Prostate gland (tissue), 2 donors: ENCODE measurements around the gene FOXE3. TPM values are rescaled to one million over a fixed set of nuclear protein-coding genes. Genes with fewer than 3 reads are reported as not detected.

ENCODE experiments used
- DNase-seq: peaks from one replicate; pipeline ENCODE4 v3.0.0-alpha.2; 2019; ENCODE audit warnings: low spot score
- H3K27ac ChIP-seq, 2 donors: fragments of 200-600 bp; sonication (generic); 2 replicates each; pipeline ENCODE4 v1.5.1; 2017 to 2019
- H3K27me3 ChIP-seq: fragments of 200-600 bp; sonication (generic); replicated peaks from 2 replicates; pipeline ENCODE4 v1.5.1; 2019; ENCODE audit not compliant: insufficient read depth
- H3K36me3 ChIP-seq, 2 donors: fragments of 200-600 bp; sonication (generic); 1 replicate in 1 of 2; 2 replicates in 1 of 2; pipeline versions ENCODE4 v1.5.1 to v1.8.1; 2017 to 2019
- H3K4me1 ChIP-seq: fragments of 200-600 bp; sonication (generic); replicated peaks from 2 replicates; pipeline ENCODE4 v1.5.1; 2019
- H3K4me3 ChIP-seq, 2 donors: fragments of 200-600 bp; sonication (generic); 2 replicates each; pipeline ENCODE4 v1.5.1; 2017 to 2019
- H3K9me3 ChIP-seq: fragments of 200-600 bp; sonication (generic); 2 replicates; pipeline ENCODE4 v1.5.1; 2017
- POLR2A ChIP-seq: fragments of 450-650 bp; IDR thresholded peaks from one replicate; pipeline ENCODE4 v1.6.1; 2016; ENCODE audit warnings: antibody characterized with exemption, mild to moderate bottlenecking
- POLR2AphosphoS5 ChIP-seq: sonication (generic); formaldehyde crosslinking; IDR thresholded peaks from one replicate; pipeline ENCODE4 v1.6.1; 2017; ENCODE audit warnings: antibody characterized with exemption
- WGBS: methylation state at CpG from one replicate; pipeline ENCODE4 v1.1.5; 2018; 5-methylcytosine and 5-hydroxymethylcytosine counted together
- intact Hi-C: fragments of 100-400 bp; cut with DNase I; formaldehyde crosslinking; loops from one replicate; pipeline ENCODE4 v1.14.2; 2022
- total RNA-seq, 2 donors: library from RNA; depleted of rRNA; stranded (reverse); fragments of >200 nt; gene quantifications; one replicate each; pipeline ENCODE4 v1.1.0, GENCODE V29; 2016
- TF ChIP-seq, protein P1 (sequence below), 4 experiments: fragments of 200-600 bp in 2 of 4; fragments of 450-650 bp in 2 of 4; sonication (generic) in 2 of 4; IDR thresholded peaks; 1 replicate in 3 of 4; 2 replicates in 1 of 4; pipeline ENCODE4 v1.5.1; 2016 to 2019; ENCODE audit warnings: antibody characterized with exemption in 4 of 4, mild to moderate bottlenecking in 2 of 4, moderate library complexity in 2 of 4

The FOXE3 gene
- total RNA-seq, 2 donors from 2014 or later, result 0.28 TPM; not detected in 1

DNA sequence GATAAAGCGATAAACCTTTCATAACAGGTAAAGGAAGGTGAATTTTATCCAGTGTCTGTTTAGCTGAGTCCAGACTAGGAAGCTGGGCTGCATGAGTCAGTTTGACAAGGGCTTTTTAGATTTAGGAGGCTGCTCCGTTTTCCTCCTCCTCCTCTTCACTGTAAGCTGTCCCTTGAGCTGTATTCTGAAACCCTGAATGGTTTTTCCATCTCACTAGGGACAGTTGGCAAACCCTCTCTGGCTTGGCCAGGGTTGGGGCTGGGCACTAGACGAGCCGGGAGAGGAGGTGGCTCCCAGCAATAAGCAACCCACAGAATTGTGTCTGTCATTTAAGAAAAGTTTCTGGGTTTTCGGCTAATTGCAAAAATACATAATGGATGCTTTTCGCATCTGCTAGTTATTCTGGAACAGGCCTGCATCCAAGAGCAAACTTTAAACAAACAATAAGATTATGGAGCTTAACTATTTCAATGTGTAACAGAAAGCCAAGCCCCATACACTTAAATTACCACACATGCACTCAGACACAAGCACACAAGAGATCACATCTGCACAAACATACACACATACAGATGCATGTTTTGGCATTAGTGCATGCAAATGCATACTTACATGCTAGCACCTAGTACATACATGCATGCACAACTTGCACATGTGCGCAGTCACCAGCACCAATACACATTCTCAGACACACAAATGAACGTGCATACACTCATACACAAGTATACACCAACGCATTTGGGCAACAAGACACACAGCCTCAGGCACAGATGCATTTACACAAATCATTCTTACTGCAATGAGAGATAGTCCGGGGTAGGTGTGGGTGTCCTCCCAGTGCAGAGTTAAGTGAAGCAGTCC is 27.8 kb upstream of the FOXE3 start:
- intact Hi-C loops, result no loop called here
- Histone ChIP-seq H3K4me3 (no peak overlapping the region), H3K36me3 (no peaks in the 10 kb centered on the region), H3K9me3 (no peaks in the 10 kb centered on the region), H3K27me3 (no peaks in the 10 kb centered on the region), H3K4me1 (peaks cover 4% of the 10 kb centered on the region), H3K27ac (no peak overlapping the region)
- no peak for TF ChIP-seq POLR2A
- TF ChIP-seq, protein P1, sequence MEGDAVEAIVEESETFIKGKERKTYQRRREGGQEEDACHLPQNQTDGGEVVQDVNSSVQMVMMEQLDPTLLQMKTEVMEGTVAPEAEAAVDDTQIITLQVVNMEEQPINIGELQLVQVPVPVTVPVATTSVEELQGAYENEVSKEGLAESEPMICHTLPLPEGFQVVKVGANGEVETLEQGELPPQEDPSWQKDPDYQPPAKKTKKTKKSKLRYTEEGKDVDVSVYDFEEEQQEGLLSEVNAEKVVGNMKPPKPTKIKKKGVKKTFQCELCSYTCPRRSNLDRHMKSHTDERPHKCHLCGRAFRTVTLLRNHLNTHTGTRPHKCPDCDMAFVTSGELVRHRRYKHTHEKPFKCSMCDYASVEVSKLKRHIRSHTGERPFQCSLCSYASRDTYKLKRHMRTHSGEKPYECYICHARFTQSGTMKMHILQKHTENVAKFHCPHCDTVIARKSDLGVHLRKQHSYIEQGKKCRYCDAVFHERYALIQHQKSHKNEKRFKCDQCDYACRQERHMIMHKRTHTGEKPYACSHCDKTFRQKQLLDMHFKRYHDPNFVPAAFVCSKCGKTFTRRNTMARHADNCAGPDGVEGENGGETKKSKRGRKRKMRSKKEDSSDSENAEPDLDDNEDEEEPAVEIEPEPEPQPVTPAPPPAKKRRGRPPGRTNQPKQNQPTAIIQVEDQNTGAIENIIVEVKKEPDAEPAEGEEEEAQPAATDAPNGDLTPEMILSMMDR (IDR thresholded peaks at IDR 0.05), result no peak
- TF ChIP-seq POLR2AphosphoS5, result no peak
- 27% methylated on average over 10 of the region's 10 CpGs for WGBS
- DNase-seq, result no peak

DNA sequence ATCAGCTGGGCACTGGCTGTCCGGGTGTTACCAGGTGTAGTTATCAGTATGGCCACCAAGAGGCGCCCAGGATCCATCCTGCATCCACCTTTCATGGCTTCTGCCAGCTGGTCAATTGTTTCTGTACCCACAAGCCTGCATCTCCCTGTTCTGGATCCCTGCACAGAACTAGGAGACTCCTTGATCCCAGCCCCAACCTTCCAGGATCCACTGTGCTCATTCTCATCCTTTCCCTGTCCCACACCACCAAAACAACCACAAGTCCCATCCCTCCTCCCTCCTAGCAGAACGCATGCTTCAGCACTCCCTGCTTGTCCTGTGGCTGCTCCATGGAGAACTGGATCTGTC is 27.2 kb upstream of the FOXE3 start:
- Histone ChIP-seq H3K27me3 (no peaks in the 10 kb centered on the region), H3K4me1 (peaks cover 4% of the 10 kb centered on the region), H3K4me3 (no peak overlapping the region), H3K27ac (no peak overlapping the region), H3K9me3 (no peaks in the 10 kb centered on the region), H3K36me3 (no peaks in the 10 kb centered on the region)
- WGBS, result 18% methylated on average over 3 of the region's 3 CpGs
- peak; percentile 39 for DNase-seq
- no peak for TF ChIP-seq POLR2A
- TF ChIP-seq, protein P1 (IDR thresholded peaks at IDR 0.05), result peak; percentile 7 to 76 (median 59)
- intact Hi-C loops, result no loop called here

DNA sequence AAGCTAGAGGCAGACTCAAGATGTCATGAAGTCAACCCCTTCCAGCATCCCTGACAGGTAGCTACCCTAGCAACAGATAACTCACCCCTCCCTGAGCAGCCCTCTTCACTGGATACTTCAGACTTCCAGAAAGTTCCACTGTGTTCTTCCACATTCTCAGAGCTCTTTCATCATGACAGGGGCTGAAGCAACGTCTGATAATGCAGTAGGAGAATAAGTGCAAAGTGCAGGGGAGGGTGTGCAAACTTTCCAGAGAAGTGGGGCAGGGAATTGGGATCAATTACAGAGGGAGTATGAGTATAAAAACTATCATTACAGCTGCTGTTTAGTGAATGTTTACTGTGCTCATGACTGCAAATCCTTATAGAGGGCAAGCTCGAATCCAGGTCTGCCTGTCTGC is 26.4 kb upstream of the FOXE3 start:
- no peak for DNase-seq
- TF ChIP-seq POLR2A, result no peak
- TF ChIP-seq POLR2AphosphoS5, result no peak
- TF ChIP-seq, protein P1 (IDR thresholded peaks at IDR 0.05), result no peak
- peaks cover 4% of the 10 kb centered on the region for H3K4me1 ChIP-seq
- H3K36me3 ChIP-seq, result no peaks in the 10 kb centered on the region
- no peak overlapping the region for H3K27ac ChIP-seq
- H3K9me3 ChIP-seq, result no peaks in the 10 kb centered on the region
- WGBS, result 56% methylated on average over 2 of the region's 2 CpGs
- no peak overlapping the region for H3K4me3 ChIP-seq
- H3K27me3 ChIP-seq, result no peaks in the 10 kb centered on the region
- intact Hi-C loops, result no loop called here

DNA sequence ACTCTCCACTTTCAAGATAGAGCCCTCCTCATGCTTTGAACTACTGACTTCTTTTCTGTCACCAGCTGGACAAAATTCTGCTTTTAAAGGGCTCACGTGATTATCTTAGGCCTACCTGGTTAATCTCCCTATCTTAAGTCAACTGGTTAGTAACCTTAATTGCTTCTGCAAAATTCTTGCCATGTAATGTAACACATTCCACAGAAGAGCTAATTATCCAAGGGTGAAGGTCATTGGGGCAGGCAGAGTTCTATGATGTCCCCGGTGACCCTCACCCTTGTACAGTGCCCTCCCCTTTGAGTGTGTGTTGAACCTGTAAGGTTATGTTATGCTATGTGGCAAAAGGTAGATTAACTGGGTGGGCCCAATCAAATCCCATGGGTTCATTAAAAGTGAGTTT is 25.2 kb upstream of the FOXE3 start:
- no peak for TF ChIP-seq POLR2A
- TF ChIP-seq, protein P1 (IDR thresholded peaks at IDR 0.05), result no peak
- WGBS, result 75% methylated on average over 2 of the region's 2 CpGs
- H3K27ac ChIP-seq, result no peak overlapping the region
- no peak for DNase-seq
- H3K27me3 ChIP-seq, result no peaks in the 10 kb centered on the region
- H3K9me3 ChIP-seq, result no peaks in the 10 kb centered on the region
- peaks cover 4% of the 10 kb centered on the region for H3K4me1 ChIP-seq
- no peaks in the 10 kb centered on the region for H3K36me3 ChIP-seq
- intact Hi-C loops, result no loop called here
- no peak overlapping the region for H3K4me3 ChIP-seq

DNA sequence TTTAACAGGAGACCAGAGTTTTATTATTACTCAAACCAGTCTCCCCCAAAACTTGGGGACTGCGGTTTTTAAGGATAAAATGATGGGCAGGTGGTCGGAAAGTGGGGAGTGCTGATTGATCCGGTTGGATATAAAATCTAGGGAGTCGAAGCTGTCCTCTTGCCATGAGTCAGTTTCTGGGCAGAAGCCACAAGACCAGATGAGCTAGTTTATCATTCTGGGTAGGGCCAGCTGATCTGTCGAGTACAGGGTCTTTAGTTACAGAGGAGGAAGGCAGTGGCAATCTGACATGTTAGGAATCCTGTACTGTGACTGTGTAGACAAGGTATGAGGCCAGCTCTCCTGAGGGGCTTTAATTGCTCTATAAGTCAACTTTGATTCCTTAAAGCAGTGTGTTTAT is 22.9 kb upstream of the FOXE3 start:
- Histone ChIP-seq H3K36me3 (no peaks in the 10 kb centered on the region), H3K27me3 (no peaks in the 10 kb centered on the region), H3K4me3 (no peak overlapping the region), H3K4me1 (peaks cover 4% of the 10 kb centered on the region), H3K27ac (no peak overlapping the region), H3K9me3 (no peaks in the 10 kb centered on the region)
- 48% methylated on average over 5 of the region's 5 CpGs for WGBS
- TF ChIP-seq POLR2A (no peak), POLR2AphosphoS5 (no peak)
- TF ChIP-seq, protein P1 (IDR thresholded peaks at IDR 0.05), result no peak
- intact Hi-C loops, result no loop called here
- no peak for DNase-seq
